Suprapubic skin (tissue), 4 donors: ENCODE results near the gene SNTN.

ENCODE experiments used
- EP300 ChIP-seq: sonication (generic); formaldehyde crosslinking; IDR thresholded peaks from one replicate; pipeline ENCODE4 v1.6.1; 2017; ENCODE audit warnings: antibody characterized with exemption
- POLR2A ChIP-seq, 2 donors: fragments of 450-650 bp; IDR thresholded peaks; one replicate each; pipeline ENCODE4 v1.6.1; 2017; ENCODE audit warnings: antibody characterized with exemption in 2 of 2, mild to moderate bottlenecking in 2 of 2, moderate library complexity in 2 of 2
- POLR2AphosphoS5 ChIP-seq, 3 donors: sonication (generic); formaldehyde crosslinking; IDR thresholded peaks; one replicate each; pipeline ENCODE4 v1.6.1; 2017; ENCODE audit warnings: antibody characterized with exemption in 3 of 3
- TF ChIP-seq, protein P1 (sequence below), 2 donors: fragments of 200-600 bp in 1 of 2; fragments of 450-650 bp in 1 of 2; sonication (generic) in 1 of 2; IDR thresholded peaks; one replicate each; pipeline ENCODE4 v1.5.1; 2016 to 2019; ENCODE audit warnings: antibody characterized with exemption in 2 of 2, mild to moderate bottlenecking in 1 of 2, moderate library complexity in 1 of 2

DNA sequence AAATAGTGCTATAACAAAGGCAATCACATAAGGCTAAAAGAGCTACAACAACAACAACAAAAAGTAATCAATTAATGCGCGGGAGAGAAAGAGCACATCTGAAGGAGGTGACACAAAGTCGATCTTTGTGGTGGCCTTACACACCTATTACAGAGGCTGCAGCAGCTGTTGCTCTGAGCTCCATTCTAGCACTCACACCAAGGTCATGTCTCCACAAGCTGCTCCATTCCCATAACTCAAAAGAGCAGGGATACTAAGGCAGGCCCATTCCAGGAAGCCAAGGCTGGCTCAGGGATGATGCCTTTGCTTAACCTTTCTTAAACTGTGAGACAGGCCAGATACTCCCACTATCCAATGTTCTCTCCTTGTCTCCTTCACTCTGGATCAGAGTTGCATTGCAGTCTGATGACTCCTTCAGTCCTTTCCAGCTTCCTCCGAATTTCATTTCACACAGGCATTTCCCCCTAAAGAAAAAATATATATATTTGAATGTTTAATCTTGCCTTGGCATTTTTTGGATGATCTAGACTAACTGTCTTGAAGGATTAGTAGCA is 52.7 kb downstream of the SNTN start:
- TF ChIP-seq, protein P1, sequence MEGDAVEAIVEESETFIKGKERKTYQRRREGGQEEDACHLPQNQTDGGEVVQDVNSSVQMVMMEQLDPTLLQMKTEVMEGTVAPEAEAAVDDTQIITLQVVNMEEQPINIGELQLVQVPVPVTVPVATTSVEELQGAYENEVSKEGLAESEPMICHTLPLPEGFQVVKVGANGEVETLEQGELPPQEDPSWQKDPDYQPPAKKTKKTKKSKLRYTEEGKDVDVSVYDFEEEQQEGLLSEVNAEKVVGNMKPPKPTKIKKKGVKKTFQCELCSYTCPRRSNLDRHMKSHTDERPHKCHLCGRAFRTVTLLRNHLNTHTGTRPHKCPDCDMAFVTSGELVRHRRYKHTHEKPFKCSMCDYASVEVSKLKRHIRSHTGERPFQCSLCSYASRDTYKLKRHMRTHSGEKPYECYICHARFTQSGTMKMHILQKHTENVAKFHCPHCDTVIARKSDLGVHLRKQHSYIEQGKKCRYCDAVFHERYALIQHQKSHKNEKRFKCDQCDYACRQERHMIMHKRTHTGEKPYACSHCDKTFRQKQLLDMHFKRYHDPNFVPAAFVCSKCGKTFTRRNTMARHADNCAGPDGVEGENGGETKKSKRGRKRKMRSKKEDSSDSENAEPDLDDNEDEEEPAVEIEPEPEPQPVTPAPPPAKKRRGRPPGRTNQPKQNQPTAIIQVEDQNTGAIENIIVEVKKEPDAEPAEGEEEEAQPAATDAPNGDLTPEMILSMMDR (IDR thresholded peaks at IDR 0.05) = no peak
- TF ChIP-seq EP300 (no peak), POLR2A (IDR thresholded peaks at IDR 0.05) (no peak), POLR2AphosphoS5 (IDR thresholded peaks at IDR 0.05) (no peak)
